ENCODE data around the gene ACADS.

- TF ChIP-seq PPARA (CRISPR knock-in tag; IDR thresholded peaks at IDR 0.05; ENCODE audit: borderline replicate concordance) (no peak), RARB (CRISPR knock-in tag; IDR thresholded peaks at IDR 0.05) (no peak)
Observed at GRCh38 chr12:120719072-120719471, 6.6 kb upstream of the ACADS start.

Data from SK-N-SH treated with all-trans-retinoic acid at 6 μM for 48 hours (cell line).